ENCODE measurements around the gene MED22.

DNA sequence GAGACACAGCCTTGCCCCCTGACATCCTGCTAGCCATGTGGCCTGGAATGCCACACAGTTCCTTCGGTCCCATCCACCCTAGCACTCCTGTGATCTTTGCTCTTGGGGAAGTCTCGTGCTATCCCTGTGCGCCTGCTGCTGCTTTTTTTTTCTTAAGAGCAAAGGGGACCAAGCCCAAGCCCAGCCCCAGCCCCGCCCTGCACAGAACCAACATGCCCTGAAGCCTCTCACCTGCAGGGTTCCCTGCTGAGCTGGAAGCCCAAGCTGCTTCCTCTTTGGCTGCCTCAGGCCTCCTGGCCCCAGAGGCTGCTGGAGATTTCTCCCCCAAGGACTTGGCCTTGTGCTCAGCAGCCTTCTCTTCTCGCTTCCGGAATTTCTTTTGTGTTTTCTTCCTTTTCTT lies 13.8 kb downstream of the MED22 start:
- TF ChIP-seq CTCF (IDR thresholded peaks at IDR 0.05; ENCODE audit: insufficient read depth, low read length, poor library complexity, severe bottlenecking) (no peak), EZH2phosphoT487 (conservative IDR thresholded peaks at IDR 0.05; ENCODE audit: low read length) (no peak)

Measured in SU-DHL-6 (cell line).